T-helper 2 cell treated with Interferon-gamma antibody and Interleukin-4, amounts not matched to agents 5 μg/mL and 100 μg/mL, for 36 hours (primary cell): ENCODE data around the gene MEG3.

Experiments used
- DNase-seq: peaks from one replicate; pipeline ENCODE4 v3.0.0; 2021; ENCODE audit warnings: low spot score
- H3K27ac Mint-ChIP-seq: one replicate; pipeline ENCODE4 v1.8.0; 2021; ENCODE audit warnings: mild to moderate bottlenecking, mixed read lengths
- H3K27me3 Mint-ChIP-seq: one replicate; pipeline ENCODE4 v1.8.0; 2021; ENCODE audit warnings: low read depth, mixed read lengths
- H3K36me3 Mint-ChIP-seq: one replicate; pipeline ENCODE4 v1.8.0; 2021; ENCODE audit warnings: low read depth, mixed read lengths
- H3K4me1 Mint-ChIP-seq: one replicate; pipeline ENCODE4 v1.8.0; 2021; ENCODE audit warnings: low read depth, mixed read lengths
- H3K4me3 Mint-ChIP-seq: one replicate; pipeline ENCODE4 v1.8.0; 2022; ENCODE audit warnings: mild to moderate bottlenecking, moderate library complexity, mixed read lengths
- H3K9me3 Mint-ChIP-seq: one replicate; pipeline ENCODE4 v1.8.0; 2021; ENCODE audit warnings: mixed read lengths

The MEG3 gene

GRCh38 chr14:100784523-100785337 is 41.2 kb upstream of the MEG3 start:
- DNase-seq: no peak
- Mint-ChIP-seq H3K4me1 (no peaks in the 10 kb centered on the region), H3K9me3 (no peaks in the 10 kb centered on the region), H3K36me3 (no peaks in the 10 kb centered on the region), H3K27me3 (no peaks in the 10 kb centered on the region), H3K4me3 (no peak overlapping the region), H3K27ac (no peak overlapping the region)

- Mint-ChIP-seq H3K9me3 (no peaks in the 10 kb centered on the region), H3K4me3 (no peak overlapping the region), H3K36me3 (no peaks in the 10 kb centered on the region), H3K27me3 (no peaks in the 10 kb centered on the region), H3K4me1 (no peaks in the 10 kb centered on the region), H3K27ac (no peak overlapping the region)
- no peak for DNase-seq
Measured at GRCh38 chr14:100785338-100785615, 40.6 kb upstream of the MEG3 start.

GRCh38 chr14:100785626-100786025 is 40.3 kb upstream of the MEG3 start:
- H3K9me3 Mint-ChIP-seq: no peaks in the 10 kb centered on the region
- H3K27me3 Mint-ChIP-seq: no peaks in the 10 kb centered on the region
- no peak overlapping the region for H3K4me3 Mint-ChIP-seq
- no peaks in the 10 kb centered on the region for H3K36me3 Mint-ChIP-seq
- no peak for DNase-seq
- no peaks in the 10 kb centered on the region for H3K4me1 Mint-ChIP-seq
- no peak overlapping the region for H3K27ac Mint-ChIP-seq

- no peaks in the 10 kb centered on the region for H3K36me3 Mint-ChIP-seq
- H3K4me1 Mint-ChIP-seq: no peaks in the 10 kb centered on the region
- no peak overlapping the region for H3K4me3 Mint-ChIP-seq
- no peaks in the 10 kb centered on the region for H3K27me3 Mint-ChIP-seq
- no peaks in the 10 kb centered on the region for H3K9me3 Mint-ChIP-seq
- DNase-seq: no peak
- H3K27ac Mint-ChIP-seq: no peak overlapping the region
Measured at GRCh38 chr14:100786131-100786530, 39.8 kb upstream of the MEG3 start.

GRCh38 chr14:100786576-100787219 is 39.2 kb upstream of the MEG3 start:
- no peak for DNase-seq
- H3K4me1 Mint-ChIP-seq: no peaks in the 10 kb centered on the region
- H3K27ac Mint-ChIP-seq: no peak overlapping the region
- no peaks in the 10 kb centered on the region for H3K27me3 Mint-ChIP-seq
- no peaks in the 10 kb centered on the region for H3K36me3 Mint-ChIP-seq
- no peak overlapping the region for H3K4me3 Mint-ChIP-seq
- H3K9me3 Mint-ChIP-seq: no peaks in the 10 kb centered on the region

GRCh38 chr14:100787659-100788058 is 38.3 kb upstream of the MEG3 start:
- H3K4me3 Mint-ChIP-seq: no peak overlapping the region
- H3K27me3 Mint-ChIP-seq: no peaks in the 10 kb centered on the region
- no peak overlapping the region for H3K27ac Mint-ChIP-seq
- DNase-seq: no peak
- H3K4me1 Mint-ChIP-seq: no peaks in the 10 kb centered on the region
- H3K36me3 Mint-ChIP-seq: no peaks in the 10 kb centered on the region
- no peaks in the 10 kb centered on the region for H3K9me3 Mint-ChIP-seq

- H3K4me3 Mint-ChIP-seq: no peak overlapping the region
- no peaks in the 10 kb centered on the region for H3K4me1 Mint-ChIP-seq
- H3K27me3 Mint-ChIP-seq: no peaks in the 10 kb centered on the region
- DNase-seq: no peak
- no peak overlapping the region for H3K27ac Mint-ChIP-seq
- H3K36me3 Mint-ChIP-seq: no peaks in the 10 kb centered on the region
- no peaks in the 10 kb centered on the region for H3K9me3 Mint-ChIP-seq
Measured at GRCh38 chr14:100788517-100788916, 37.4 kb upstream of the MEG3 start.

GRCh38 chr14:100788942-100789341 is 37.0 kb upstream of the MEG3 start:
- no peaks in the 10 kb centered on the region for H3K27me3 Mint-ChIP-seq
- H3K27ac Mint-ChIP-seq: no peak overlapping the region
- H3K36me3 Mint-ChIP-seq: no peaks in the 10 kb centered on the region
- no peaks in the 10 kb centered on the region for H3K4me1 Mint-ChIP-seq
- no peaks in the 10 kb centered on the region for H3K9me3 Mint-ChIP-seq
- H3K4me3 Mint-ChIP-seq: no peak overlapping the region
- DNase-seq: no peak

- H3K36me3 Mint-ChIP-seq: no peaks in the 10 kb centered on the region
- no peak for DNase-seq
- no peak overlapping the region for H3K4me3 Mint-ChIP-seq
- H3K27ac Mint-ChIP-seq: no peak overlapping the region
- no peaks in the 10 kb centered on the region for H3K27me3 Mint-ChIP-seq
- no peaks in the 10 kb centered on the region for H3K4me1 Mint-ChIP-seq
- H3K9me3 Mint-ChIP-seq: no peaks in the 10 kb centered on the region
Measured at GRCh38 chr14:100789460-100790417, 36.2 kb upstream of the MEG3 start.

- Mint-ChIP-seq H3K4me1 (no peaks in the 10 kb centered on the region), H3K27me3 (no peaks in the 10 kb centered on the region), H3K36me3 (no peaks in the 10 kb centered on the region), H3K4me3 (no peak overlapping the region), H3K27ac (no peak overlapping the region), H3K9me3 (no peaks in the 10 kb centered on the region)
- no peak for DNase-seq
Measured at GRCh38 chr14:100790502-100791347, 35.2 kb upstream of the MEG3 start.

- H3K9me3 Mint-ChIP-seq: no peaks in the 10 kb centered on the region
- no peaks in the 10 kb centered on the region for H3K36me3 Mint-ChIP-seq
- no peak overlapping the region for H3K27ac Mint-ChIP-seq
- no peak for DNase-seq
- no peak overlapping the region for H3K4me3 Mint-ChIP-seq
- H3K27me3 Mint-ChIP-seq: no peaks in the 10 kb centered on the region
- H3K4me1 Mint-ChIP-seq: no peaks in the 10 kb centered on the region
Measured at GRCh38 chr14:100791348-100791735, 34.6 kb upstream of the MEG3 start.

GRCh38 chr14:100791995-100792394 is 33.9 kb upstream of the MEG3 start:
- DNase-seq: no peak
- no peaks in the 10 kb centered on the region for H3K9me3 Mint-ChIP-seq
- no peaks in the 10 kb centered on the region for H3K4me1 Mint-ChIP-seq
- no peaks in the 10 kb centered on the region for H3K36me3 Mint-ChIP-seq
- H3K27ac Mint-ChIP-seq: no peak overlapping the region
- no peak overlapping the region for H3K4me3 Mint-ChIP-seq
- no peaks in the 10 kb centered on the region for H3K27me3 Mint-ChIP-seq

- no peak for DNase-seq
- Mint-ChIP-seq H3K27ac (no peak overlapping the region), H3K27me3 (peaks cover 5% of the 10 kb centered on the region), H3K4me1 (no peaks in the 10 kb centered on the region), H3K9me3 (no peaks in the 10 kb centered on the region), H3K36me3 (no peaks in the 10 kb centered on the region), H3K4me3 (no peak overlapping the region)
Measured at GRCh38 chr14:100796946-100797345, 29.0 kb upstream of the MEG3 start.
